PC-3 (cell line): ENCODE measurements around the gene SEPTIN2. TPM values are rescaled to one million over a fixed set of nuclear protein-coding genes. Genes with fewer than 3 reads are reported as not detected.
"Not testable (repeated sequence)": the region's sequence is repeated elsewhere in the genome, so short reads cannot be mapped to it uniquely, and the experiment has no call there.

Experiments used
- ATAC-seq: fragments of 200-7000 bp; cut with Tn5 transposase; 2 replicates; pipeline ENCODE4 v1.9.1; 2020; ENCODE audit warnings: mild to moderate bottlenecking, moderate library complexity
- BruUV-seq: library from RNA; stranded (reverse); fragments of 400-500 nt; replicated peaks from 2 replicates; lab custom pipeline; 2021; lab: Mats Ljungman, UMichigan
- CTCF ChIA-PET: fragments of 300-600 bp; sonication (Branson Sonifier 250); formaldehyde crosslinking; loops from one replicate; lab custom pipeline; 2022; ENCODE audit warnings: antibody characterized with exemption; lab: Charles Lee
- POLR2A ChIA-PET: fragments of 300-600 bp; sonication (Branson Sonifier 250); formaldehyde crosslinking; loops from one replicate; lab custom pipeline; 2022; ENCODE audit warnings: antibody characterized with exemption; ENCODE audit not compliant: unreplicated experiment; lab: Charles Lee
- DNase-seq: peaks from one replicate; pipeline ENCODE4 v3.0.0-alpha.2; 2015
- H2AFZ ChIP-seq: fragments of 300-600 bp; sonication (generic); 2 replicates; pipeline ENCODE4 v1.6.0; 2016; ENCODE audit warnings: antibody characterized with exemption, low read length
- H3F3A ChIP-seq: fragments of 300-600 bp; sonication (generic); one replicate; pipeline ENCODE4 v1.6.0; 2017; ENCODE audit warnings: antibody characterized with exemption, low read length, control low read depth, mild to moderate bottlenecking; ENCODE audit not compliant: unreplicated experiment
- H3K27ac ChIP-seq: fragments of 300-600 bp; sonication (generic); 2 replicates; pipeline ENCODE4 v1.5.1; 2016; ENCODE audit warnings: mild to moderate bottlenecking, low read length
- H3K27me3 ChIP-seq: fragments of 300-600 bp; sonication (generic); 2 replicates; pipeline ENCODE4 v1.6.1; 2016; ENCODE audit warnings: low read length, mixed read lengths
- H3K36me3 ChIP-seq: fragments of 300-600 bp; sonication (generic); 2 replicates; pipeline ENCODE4 v1.6.1; 2016; ENCODE audit warnings: low read depth, mixed run types, low read length, mixed read lengths
- H3K4me1 ChIP-seq: fragments of 300-600 bp; sonication (generic); 2 replicates; pipeline ENCODE4 v1.5.1; 2016; ENCODE audit warnings: low read length; ENCODE audit not compliant: insufficient read depth
- H3K4me2 ChIP-seq: fragments of 300-600 bp; sonication (generic); 2 replicates; pipeline ENCODE4 v1.6.0; 2016; ENCODE audit warnings: low read length
- H3K4me3 ChIP-seq: fragments of 300-600 bp; sonication (generic); 2 replicates; pipeline ENCODE4 v1.5.1; 2016; ENCODE audit warnings: mild to moderate bottlenecking, low read length, mixed read lengths
- H3K79me2 ChIP-seq: fragments of 300-600 bp; sonication (generic); 2 replicates; pipeline ENCODE4 v1.6.1; 2017; ENCODE audit warnings: low read length, mixed read lengths
- H3K9ac ChIP-seq: fragments of 300-600 bp; sonication (generic); 2 replicates; pipeline ENCODE4 v1.6.0; 2016; ENCODE audit warnings: mild to moderate bottlenecking, low read length
- H3K9me2 ChIP-seq: fragments of 300-600 bp; sonication (generic); replicated peaks from 2 replicates; pipeline ENCODE4 v1.6.1; 2016; ENCODE audit warnings: mixed run types, low read length, mixed read lengths
- H3K9me3 ChIP-seq: fragments of 300-600 bp; sonication (generic); 2 replicates; pipeline ENCODE4 v1.6.1; 2016; ENCODE audit warnings: low read length, mixed read lengths
- H4K20me1 ChIP-seq: fragments of 300-600 bp; sonication (generic); 2 replicates; pipeline ENCODE4 v1.6.1; 2016; ENCODE audit warnings: low read length, mixed read lengths
- EZH2 ChIP-seq: fragments of 300-600 bp; sonication (generic); IDR thresholded peaks from one replicate; pipeline ENCODE4 v1.6.1; 2017; ENCODE audit warnings: antibody characterized with exemption, mild to moderate bottlenecking, low read length; ENCODE audit not compliant: unreplicated experiment
- EZH2phosphoT487 ChIP-seq: fragments of 300-600 bp; sonication (generic); IDR thresholded peaks from 2 replicates; pipeline ENCODE4 v1.6.1; 2018; ENCODE audit warnings: mild to moderate bottlenecking, antibody characterized with exemption, low read length, borderline replicate concordance
- intact Hi-C: fragments of 100-400 bp; cut with micrococcal nuclease; formaldehyde crosslinking; loops from 2 replicates; pipeline ENCODE4 v1.9.0; 2023
- total RNA-seq: library from RNA; depleted of rRNA; stranded (reverse); fragments of >200 nt; gene quantifications from 2 replicates; pipeline ENCODE4 v1.2.3, GENCODE V29; 2014
- TF ChIP-seq, protein P1 (sequence below): fragments of 300-600 bp; sonication (generic); conservative IDR thresholded peaks from 2 replicates; pipeline ENCODE4 v1.5.1; 2017; ENCODE audit warnings: antibody characterized with exemption, low read depth, mild to moderate bottlenecking, low read length

Gene SEPTIN2
- total RNA-seq, 1 experiment from 2014 or later, result 185 TPM

DNA sequence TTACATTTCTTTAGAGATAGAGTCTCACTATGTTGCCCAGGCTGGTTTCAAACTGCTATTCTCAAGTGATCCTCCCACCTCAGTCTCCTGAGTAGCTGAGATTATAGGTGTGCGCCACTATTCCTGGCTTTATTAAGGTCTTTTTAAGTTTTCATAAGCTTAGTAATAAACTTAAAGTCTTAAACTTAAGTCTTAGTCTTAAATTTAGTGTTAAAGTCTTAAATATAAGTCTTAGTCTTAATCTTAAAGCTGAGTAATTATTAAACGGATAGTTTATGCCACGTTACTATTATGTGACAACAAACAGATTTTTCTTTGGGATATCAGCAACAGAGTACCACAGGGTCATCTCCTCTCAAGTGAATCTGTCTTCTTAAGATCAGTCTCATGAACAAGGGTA, 52.9 kb downstream of the SEPTIN2 start:
- Histone ChIP-seq H3K4me3 (no peak overlapping the region), H2AFZ (no peak overlapping the region), H3K79me2 (peaks cover 88% of the 10 kb centered on the region), H3K9me3 (no peaks in the 10 kb centered on the region), H3K27me3 (no peaks in the 10 kb centered on the region), H3F3A (no peaks in the 10 kb centered on the region), H3K9ac (no peak overlapping the region), H3K27ac (peak overlapping the region; percentile 9; the same call in 1 of the 2 replicates), H3K4me2 (peak overlapping the region; percentile 44), H3K4me1 (peaks cover 14% of the 10 kb centered on the region), H4K20me1 (0 out of 2 replicates have a peak, but pooled peaks cover 3% of the 10 kb centered on the region), H3K36me3 (peaks cover 4% of the 10 kb centered on the region), H3K9me2 (no peaks in the 10 kb centered on the region)
- DNase-seq (no peak), ATAC-seq (no peak)
- no TSS peak for BruUV-seq
- intact Hi-C loops, result no loop called here
- POLR2A ChIA-PET, result no interaction called here
- TF ChIP-seq, protein P1, sequence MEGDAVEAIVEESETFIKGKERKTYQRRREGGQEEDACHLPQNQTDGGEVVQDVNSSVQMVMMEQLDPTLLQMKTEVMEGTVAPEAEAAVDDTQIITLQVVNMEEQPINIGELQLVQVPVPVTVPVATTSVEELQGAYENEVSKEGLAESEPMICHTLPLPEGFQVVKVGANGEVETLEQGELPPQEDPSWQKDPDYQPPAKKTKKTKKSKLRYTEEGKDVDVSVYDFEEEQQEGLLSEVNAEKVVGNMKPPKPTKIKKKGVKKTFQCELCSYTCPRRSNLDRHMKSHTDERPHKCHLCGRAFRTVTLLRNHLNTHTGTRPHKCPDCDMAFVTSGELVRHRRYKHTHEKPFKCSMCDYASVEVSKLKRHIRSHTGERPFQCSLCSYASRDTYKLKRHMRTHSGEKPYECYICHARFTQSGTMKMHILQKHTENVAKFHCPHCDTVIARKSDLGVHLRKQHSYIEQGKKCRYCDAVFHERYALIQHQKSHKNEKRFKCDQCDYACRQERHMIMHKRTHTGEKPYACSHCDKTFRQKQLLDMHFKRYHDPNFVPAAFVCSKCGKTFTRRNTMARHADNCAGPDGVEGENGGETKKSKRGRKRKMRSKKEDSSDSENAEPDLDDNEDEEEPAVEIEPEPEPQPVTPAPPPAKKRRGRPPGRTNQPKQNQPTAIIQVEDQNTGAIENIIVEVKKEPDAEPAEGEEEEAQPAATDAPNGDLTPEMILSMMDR, result no peak
- no peak for TF ChIP-seq EZH2phosphoT487
- CTCF ChIA-PET, result no interaction called here

DNA sequence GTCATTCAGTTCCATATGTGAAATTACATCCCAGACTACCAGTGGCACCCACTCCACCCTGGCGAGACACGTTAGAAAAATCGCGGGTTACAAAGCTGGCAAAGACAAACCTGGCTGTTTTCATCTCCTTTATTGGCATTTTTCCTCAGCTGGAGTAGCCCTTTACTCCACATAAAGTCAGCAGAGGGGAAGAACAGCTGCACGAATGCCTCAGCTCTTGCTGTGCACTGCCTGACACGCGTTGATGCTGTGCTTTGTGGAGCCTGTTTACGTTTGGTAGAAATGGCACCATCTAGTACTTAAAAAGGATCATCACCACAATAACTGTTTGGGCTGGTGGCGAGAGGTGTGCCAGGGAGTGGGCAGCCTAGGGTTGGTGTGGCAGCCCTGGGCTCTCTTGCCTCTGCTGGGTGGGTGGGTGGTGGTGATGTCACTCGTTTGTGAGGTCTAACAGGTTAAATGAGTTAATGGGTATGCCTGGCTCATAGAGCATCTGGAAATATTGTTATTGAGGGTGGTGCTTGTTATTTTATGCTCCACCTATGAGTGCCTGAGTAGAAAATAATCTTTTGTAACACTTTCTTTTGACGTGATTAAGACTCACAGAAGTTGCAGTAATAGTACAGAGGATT, 56.8 kb downstream of the SEPTIN2 start:
- no peaks in the 10 kb centered on the region for H3K9me2 ChIP-seq
- H3K36me3 ChIP-seq, result peaks cover 17% of the 10 kb centered on the region
- H3K4me3 ChIP-seq, result no peak overlapping the region
- H3K4me1 ChIP-seq, result peaks cover 32% of the 10 kb centered on the region
- no peak overlapping the region for H3K9ac ChIP-seq
- ChIA-PET CTCF (no interaction called here), POLR2A (interaction anchor here (0.6 kb wide), 1 partner anchor 227 kb away, joined by 5 read pairs; no protein-coding TSS in a partner anchor)
- no TSS peak for BruUV-seq
- TF ChIP-seq EZH2, result no peak
- TF ChIP-seq, protein P1, result no peak
- TF ChIP-seq EZH2phosphoT487, result no peak
- H3K79me2 ChIP-seq, result peaks cover 72% of the 10 kb centered on the region
- H3K9me3 ChIP-seq, result no peaks in the 10 kb centered on the region
- no peak overlapping the region for H3K4me2 ChIP-seq
- no peak overlapping the region for H2AFZ ChIP-seq
- intact Hi-C loops, result no loop called here
- H3F3A ChIP-seq, result no peaks in the 10 kb centered on the region
- no peaks in the 10 kb centered on the region for H3K27me3 ChIP-seq
- ATAC-seq, result no peak
- DNase-seq, result no peak
- H4K20me1 ChIP-seq, result 0 out of 2 replicates have a peak, but pooled peaks cover 3% of the 10 kb centered on the region
- H3K27ac ChIP-seq, result no peak overlapping the region

DNA sequence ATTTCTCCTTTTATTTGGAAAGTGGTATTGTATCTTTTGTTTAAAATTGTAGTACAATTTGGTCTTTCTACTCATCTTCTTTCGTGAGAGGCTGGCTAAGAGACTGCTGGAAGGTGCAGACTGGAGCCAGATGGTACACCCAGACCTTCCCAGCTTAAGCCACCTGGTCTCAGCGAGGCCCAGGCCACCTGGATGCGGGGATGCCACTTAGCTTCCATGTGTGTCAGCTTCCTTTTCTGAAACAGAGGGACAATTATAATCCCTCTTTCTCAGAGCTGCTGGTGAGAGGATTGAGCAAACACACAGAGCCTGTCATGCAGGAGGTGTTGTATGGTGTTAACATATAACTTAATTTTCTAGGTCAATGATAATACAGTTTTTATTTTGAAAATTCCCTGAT, 57.7 kb downstream of the SEPTIN2 start:
- H3K9me2 ChIP-seq, result no peaks in the 10 kb centered on the region
- no peak for DNase-seq
- no TSS peak for BruUV-seq
- no peaks in the 10 kb centered on the region for H3F3A ChIP-seq
- peaks cover 17% of the 10 kb centered on the region for H3K36me3 ChIP-seq
- no peak overlapping the region for H2AFZ ChIP-seq
- POLR2A ChIA-PET, result no interaction called here
- no peak overlapping the region for H3K4me3 ChIP-seq
- peaks cover 29% of the 10 kb centered on the region for H3K4me1 ChIP-seq
- TF ChIP-seq EZH2 (no peak), EZH2phosphoT487 (no peak)
- TF ChIP-seq, protein P1, result no peak
- peaks cover 67% of the 10 kb centered on the region for H3K79me2 ChIP-seq
- no peak overlapping the region for H3K27ac ChIP-seq
- ATAC-seq, result no peak
- H3K4me2 ChIP-seq, result no peak overlapping the region
- no peaks in the 10 kb centered on the region for H3K27me3 ChIP-seq
- intact Hi-C loops, result no loop called here
- H3K9me3 ChIP-seq, result no peaks in the 10 kb centered on the region
- CTCF ChIA-PET, result no interaction called here
- H4K20me1 ChIP-seq, result 0 out of 2 replicates have a peak, but pooled peaks cover 3% of the 10 kb centered on the region
- H3K9ac ChIP-seq, result no peak overlapping the region

DNA sequence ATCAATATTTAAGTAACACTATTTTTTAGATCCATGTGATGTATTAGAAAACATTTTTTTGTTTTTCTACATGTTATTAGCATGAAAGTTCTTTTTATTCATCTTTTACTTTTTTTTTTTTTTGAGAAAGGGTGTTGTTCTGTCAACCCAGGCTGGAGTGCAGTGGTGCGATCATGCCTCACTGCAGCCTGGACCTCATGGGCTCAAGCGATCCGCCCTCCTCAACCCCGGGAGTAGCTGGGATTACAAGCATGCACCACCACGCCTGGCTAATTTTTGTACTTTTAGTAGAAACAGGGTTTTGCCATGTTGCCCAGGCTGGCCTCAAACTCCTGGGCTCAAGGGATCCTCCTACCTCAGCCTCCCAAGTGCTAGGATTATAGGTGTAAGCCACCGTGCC, 58.2 kb downstream of the SEPTIN2 start:
- H3K4me2 ChIP-seq, H3K9ac ChIP-seq, POLR2A ChIA-PET, H2AFZ ChIP-seq, ATAC-seq, BruUV-seq, intact Hi-C loops, CTCF ChIA-PET, H3K9me3 ChIP-seq, DNase-seq, H3K27me3 ChIP-seq, H3K4me3 ChIP-seq, H3F3A ChIP-seq, H3K9me2 ChIP-seq, H4K20me1 ChIP-seq: not testable (repeated sequence)
- H3K4me1 ChIP-seq, result peaks cover 24% of the 10 kb centered on the region
- H3K27ac ChIP-seq, result peak overlapping the region; percentile 40; the same call in 1 of the 2 replicates
- H3K79me2 ChIP-seq, result peaks cover 66% of the 10 kb centered on the region
- H3K36me3 ChIP-seq, result peaks cover 17% of the 10 kb centered on the region
